Retinal pigment epithelial cell (primary cell): ENCODE data around the gene ABCC8.
A peak's percentile ranks its signal among the peaks of the same experiment; 100 is the strongest.

ENCODE experiments used
- DNase-seq: peaks from one replicate; pipeline ENCODE4 v3.0.0-alpha.2; 2010; ENCODE audit warnings: low read depth
- H3K4me3 ChIP-seq: 2 replicates; pipeline ENCODE4 v1.5.1; 2011; ENCODE audit warnings: mild to moderate bottlenecking, low read length, control low read depth, moderate library complexity
- CTCF ChIP-seq: conservative IDR thresholded peaks from 2 replicates; pipeline ENCODE4 v1.5.1; 2011; ENCODE audit warnings: low read depth, low read length, control low read depth, inconsistent platforms

Gene ABCC8

GRCh38 chr11:17403980-17404759, 72.5 kb downstream of the ABCC8 start:
- peak; percentile 51 for DNase-seq
- no peak overlapping the region for H3K4me3 ChIP-seq
- TF ChIP-seq CTCF: no peak

GRCh38 chr11:17402486-17402885, 74.2 kb downstream of the ABCC8 start:
- no peak for DNase-seq
- H3K4me3 ChIP-seq: no peak overlapping the region
- no peak for TF ChIP-seq CTCF

- H3K4me3 ChIP-seq: no peak overlapping the region
- TF ChIP-seq CTCF: no peak
- DNase-seq: no peak
Measured at GRCh38 chr11:17401841-17402240, 74.8 kb downstream of the ABCC8 start.

GRCh38 chr11:17401316-17401715, 75.3 kb downstream of the ABCC8 start:
- no peak overlapping the region for H3K4me3 ChIP-seq
- no peak for DNase-seq
- no peak for TF ChIP-seq CTCF

- no peak for DNase-seq
- no peak overlapping the region for H3K4me3 ChIP-seq
- no peak for TF ChIP-seq CTCF
Measured at GRCh38 chr11:17400048-17400775, 76.4 kb downstream of the ABCC8 start.

GRCh38 chr11:17399236-17399635, 77.4 kb downstream of the ABCC8 start:
- DNase-seq: no peak
- no peak overlapping the region for H3K4me3 ChIP-seq
- TF ChIP-seq CTCF: no peak
